Measurements from ENCODE around the gene USP40. TPM values are rescaled to one million over a fixed set of nuclear protein-coding genes. Genes with fewer than 3 reads are reported as not detected.

Gene USP40
- total and polyA plus RNA-seq, 2 of the 8 experiments (the other 6 are each of a cell fraction or from before 2014, with no cell fraction given), result 12.0 to 15.7 TPM

DNA sequence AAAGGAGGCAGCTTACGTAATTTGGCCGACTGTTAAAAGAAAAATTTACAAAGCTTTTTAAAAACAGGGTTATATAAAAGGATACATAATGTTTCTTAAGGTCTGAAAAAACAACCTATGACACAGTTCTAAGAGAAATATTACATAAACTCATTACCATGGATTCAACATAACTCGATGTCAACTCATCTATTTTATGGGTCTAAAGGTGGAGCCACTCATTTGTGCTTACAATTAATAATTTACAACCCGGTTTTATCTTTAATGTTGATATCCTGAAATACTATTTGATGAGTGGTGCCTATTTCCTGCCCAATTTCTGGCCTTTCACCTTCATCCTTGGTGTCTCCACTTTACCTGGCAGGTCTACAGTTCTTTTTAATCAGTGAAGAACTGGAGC, 15.1 kb downstream of the USP40 start (continued):
- TF ChIP-seq, protein P1, sequence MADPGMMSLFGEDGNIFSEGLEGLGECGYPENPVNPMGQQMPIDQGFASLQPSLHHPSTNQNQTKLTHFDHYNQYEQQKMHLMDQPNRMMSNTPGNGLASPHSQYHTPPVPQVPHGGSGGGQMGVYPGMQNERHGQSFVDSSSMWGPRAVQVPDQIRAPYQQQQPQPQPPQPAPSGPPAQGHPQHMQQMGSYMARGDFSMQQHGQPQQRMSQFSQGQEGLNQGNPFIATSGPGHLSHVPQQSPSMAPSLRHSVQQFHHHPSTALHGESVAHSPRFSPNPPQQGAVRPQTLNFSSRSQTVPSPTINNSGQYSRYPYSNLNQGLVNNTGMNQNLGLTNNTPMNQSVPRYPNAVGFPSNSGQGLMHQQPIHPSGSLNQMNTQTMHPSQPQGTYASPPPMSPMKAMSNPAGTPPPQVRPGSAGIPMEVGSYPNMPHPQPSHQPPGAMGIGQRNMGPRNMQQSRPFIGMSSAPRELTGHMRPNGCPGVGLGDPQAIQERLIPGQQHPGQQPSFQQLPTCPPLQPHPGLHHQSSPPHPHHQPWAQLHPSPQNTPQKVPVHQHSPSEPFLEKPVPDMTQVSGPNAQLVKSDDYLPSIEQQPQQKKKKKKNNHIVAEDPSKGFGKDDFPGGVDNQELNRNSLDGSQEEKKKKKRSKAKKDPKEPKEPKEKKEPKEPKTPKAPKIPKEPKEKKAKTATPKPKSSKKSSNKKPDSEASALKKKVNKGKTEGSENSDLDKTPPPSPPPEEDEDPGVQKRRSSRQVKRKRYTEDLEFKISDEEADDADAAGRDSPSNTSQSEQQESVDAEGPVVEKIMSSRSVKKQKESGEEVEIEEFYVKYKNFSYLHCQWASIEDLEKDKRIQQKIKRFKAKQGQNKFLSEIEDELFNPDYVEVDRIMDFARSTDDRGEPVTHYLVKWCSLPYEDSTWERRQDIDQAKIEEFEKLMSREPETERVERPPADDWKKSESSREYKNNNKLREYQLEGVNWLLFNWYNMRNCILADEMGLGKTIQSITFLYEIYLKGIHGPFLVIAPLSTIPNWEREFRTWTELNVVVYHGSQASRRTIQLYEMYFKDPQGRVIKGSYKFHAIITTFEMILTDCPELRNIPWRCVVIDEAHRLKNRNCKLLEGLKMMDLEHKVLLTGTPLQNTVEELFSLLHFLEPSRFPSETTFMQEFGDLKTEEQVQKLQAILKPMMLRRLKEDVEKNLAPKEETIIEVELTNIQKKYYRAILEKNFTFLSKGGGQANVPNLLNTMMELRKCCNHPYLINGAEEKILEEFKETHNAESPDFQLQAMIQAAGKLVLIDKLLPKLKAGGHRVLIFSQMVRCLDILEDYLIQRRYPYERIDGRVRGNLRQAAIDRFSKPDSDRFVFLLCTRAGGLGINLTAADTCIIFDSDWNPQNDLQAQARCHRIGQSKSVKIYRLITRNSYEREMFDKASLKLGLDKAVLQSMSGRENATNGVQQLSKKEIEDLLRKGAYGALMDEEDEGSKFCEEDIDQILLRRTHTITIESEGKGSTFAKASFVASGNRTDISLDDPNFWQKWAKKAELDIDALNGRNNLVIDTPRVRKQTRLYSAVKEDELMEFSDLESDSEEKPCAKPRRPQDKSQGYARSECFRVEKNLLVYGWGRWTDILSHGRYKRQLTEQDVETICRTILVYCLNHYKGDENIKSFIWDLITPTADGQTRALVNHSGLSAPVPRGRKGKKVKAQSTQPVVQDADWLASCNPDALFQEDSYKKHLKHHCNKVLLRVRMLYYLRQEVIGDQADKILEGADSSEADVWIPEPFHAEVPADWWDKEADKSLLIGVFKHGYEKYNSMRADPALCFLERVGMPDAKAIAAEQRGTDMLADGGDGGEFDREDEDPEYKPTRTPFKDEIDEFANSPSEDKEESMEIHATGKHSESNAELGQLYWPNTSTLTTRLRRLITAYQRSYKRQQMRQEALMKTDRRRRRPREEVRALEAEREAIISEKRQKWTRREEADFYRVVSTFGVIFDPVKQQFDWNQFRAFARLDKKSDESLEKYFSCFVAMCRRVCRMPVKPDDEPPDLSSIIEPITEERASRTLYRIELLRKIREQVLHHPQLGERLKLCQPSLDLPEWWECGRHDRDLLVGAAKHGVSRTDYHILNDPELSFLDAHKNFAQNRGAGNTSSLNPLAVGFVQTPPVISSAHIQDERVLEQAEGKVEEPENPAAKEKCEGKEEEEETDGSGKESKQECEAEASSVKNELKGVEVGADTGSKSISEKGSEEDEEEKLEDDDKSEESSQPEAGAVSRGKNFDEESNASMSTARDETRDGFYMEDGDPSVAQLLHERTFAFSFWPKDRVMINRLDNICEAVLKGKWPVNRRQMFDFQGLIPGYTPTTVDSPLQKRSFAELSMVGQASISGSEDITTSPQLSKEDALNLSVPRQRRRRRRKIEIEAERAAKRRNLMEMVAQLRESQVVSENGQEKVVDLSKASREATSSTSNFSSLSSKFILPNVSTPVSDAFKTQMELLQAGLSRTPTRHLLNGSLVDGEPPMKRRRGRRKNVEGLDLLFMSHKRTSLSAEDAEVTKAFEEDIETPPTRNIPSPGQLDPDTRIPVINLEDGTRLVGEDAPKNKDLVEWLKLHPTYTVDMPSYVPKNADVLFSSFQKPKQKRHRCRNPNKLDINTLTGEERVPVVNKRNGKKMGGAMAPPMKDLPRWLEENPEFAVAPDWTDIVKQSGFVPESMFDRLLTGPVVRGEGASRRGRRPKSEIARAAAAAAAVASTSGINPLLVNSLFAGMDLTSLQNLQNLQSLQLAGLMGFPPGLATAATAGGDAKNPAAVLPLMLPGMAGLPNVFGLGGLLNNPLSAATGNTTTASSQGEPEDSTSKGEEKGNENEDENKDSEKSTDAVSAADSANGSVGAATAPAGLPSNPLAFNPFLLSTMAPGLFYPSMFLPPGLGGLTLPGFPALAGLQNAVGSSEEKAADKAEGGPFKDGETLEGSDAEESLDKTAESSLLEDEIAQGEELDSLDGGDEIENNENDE (IDR thresholded peaks at IDR 0.05; ENCODE audit: insufficient replicate concordance, low read length), result no peak
- TF ChIP-seq TAF7 (optimal IDR thresholded peaks at IDR 0.05; ENCODE audit: borderline replicate concordance, low read depth, low read length) (no peak), CREB1 (IDR thresholded peaks at IDR 0.05) (no peak), NANOG (IDR thresholded peaks at IDR 0.05; ENCODE audit: insufficient read depth, low read depth, low read length, poor library complexity, severe bottlenecking) (no peak), TBP (IDR thresholded peaks at IDR 0.05; ENCODE audit: low read depth, low read length) (no peak), KDM5A (IDR thresholded peaks at IDR 0.05; ENCODE audit: low read length) (no peak), PHF8 (conservative IDR thresholded peaks at IDR 0.05; ENCODE audit: low read depth, low read length) (no peak), KDM1A (IDR thresholded peaks at IDR 0.05; ENCODE audit: borderline replicate concordance, low read length) (no peak), EP300 (IDR thresholded peaks at IDR 0.05; ENCODE audit: borderline replicate concordance in 1 of 2, low read depth in 2 of 2, low read length in 2 of 2) (no peak), GTF2F1 (IDR thresholded peaks at IDR 0.05; ENCODE audit: borderline replicate concordance, low read depth, low read length) (no peak), SRF (IDR thresholded peaks at IDR 0.05; ENCODE audit: low read depth, low read length) (no peak), GABPA (IDR thresholded peaks at IDR 0.05; ENCODE audit: borderline replicate concordance, insufficient read depth, low read length) (no peak)
